GM12891 (cell line): ENCODE measurements around the gene MISP.

Experiments
- POLR2A ChIP-seq: IDR thresholded peaks from 2 replicates; pipeline ENCODE4 v1.6.1; 2011; ENCODE audit warnings: low read depth, low read length, control low read depth
- POLR2AphosphoS5 ChIP-seq: IDR thresholded peaks from 2 replicates; pipeline ENCODE4 v1.6.1; 2011; ENCODE audit warnings: low read depth, low read length, control low read depth
- TAF1 ChIP-seq: IDR thresholded peaks from 2 replicates; pipeline ENCODE4 v1.6.1; 2011; ENCODE audit warnings: low read depth, low read length, control low read depth

GRCh38 chr19:781800-782184, 30.9 kb downstream of the MISP start:
- TF ChIP-seq POLR2A (no peak), POLR2AphosphoS5 (no peak), TAF1 (no peak)
